Fibroblast of the conjunctiva (primary cell): ENCODE data around the gene ZNF892.
"Not testable (repeated sequence)": the region's sequence is repeated elsewhere in the genome, so short reads cannot be mapped to it uniquely, and the experiment has no call there.

Source experiments
- DNase-seq: peaks from one replicate; pipeline ENCODE4 v3.0.0-alpha.2; 2010; ENCODE audit warnings: low read depth

The ZNF892 gene

DNA sequence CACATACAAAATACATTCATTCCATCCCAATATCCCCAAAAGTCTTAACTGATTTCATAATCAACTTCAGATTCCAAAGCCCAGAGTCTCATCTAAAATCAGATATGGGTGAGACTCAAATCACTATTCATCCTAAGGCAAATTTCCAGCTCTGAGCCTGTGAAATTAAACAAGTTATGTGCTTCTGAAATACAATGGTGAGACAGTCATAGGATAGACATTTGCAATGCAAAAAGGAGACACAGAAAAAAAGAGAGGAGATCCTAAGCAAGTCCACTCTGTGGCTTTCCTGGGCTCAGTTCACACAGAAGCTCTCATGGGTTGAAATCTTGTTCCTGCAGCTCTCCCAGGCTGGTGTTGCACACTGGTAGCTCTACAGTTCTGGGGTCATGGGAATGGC, 18.3 kb downstream of the ZNF892 start:
- DNase-seq: no peak

DNA sequence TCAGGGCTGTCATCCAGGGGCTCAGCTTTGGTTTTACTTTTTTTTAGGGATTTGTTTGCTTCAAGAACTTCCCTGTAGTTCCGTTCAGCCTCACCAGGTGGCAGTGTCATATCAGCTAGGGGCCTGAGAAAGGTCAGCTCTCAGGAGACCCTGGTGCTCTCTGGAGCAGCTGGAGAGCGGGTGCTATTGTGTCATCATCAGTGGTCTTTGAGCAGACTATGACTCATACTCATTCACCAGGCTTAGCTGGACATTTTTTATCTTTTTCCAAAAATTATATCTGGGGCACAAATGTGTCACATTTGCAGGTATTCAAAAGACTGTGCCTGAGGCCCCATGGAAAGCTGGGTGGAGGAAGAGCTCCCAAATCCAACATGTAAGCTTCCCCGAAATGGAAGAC, 24.4 kb downstream of the ZNF892 start:
- DNase-seq: peak; percentile 74

DNA sequence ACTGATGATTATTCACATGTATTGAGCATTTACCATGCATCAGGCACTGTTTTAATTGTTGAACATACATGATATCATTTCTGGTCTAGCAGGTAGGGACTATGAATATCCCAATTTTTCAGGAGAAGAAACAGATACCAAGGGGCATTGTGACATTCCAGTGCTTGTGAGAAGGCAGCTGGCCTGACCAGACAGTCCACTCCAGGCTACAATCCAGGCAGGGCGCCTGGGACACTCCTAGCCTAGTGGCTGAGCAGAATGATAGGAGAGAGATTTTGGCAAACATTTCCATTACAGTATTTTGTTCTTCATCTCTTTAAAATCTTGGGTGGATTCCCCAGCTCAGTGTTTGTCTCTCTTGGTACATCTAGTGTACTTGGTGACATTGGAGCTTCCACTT, 24.9 kb downstream of the ZNF892 start:
- no peak for DNase-seq

DNA sequence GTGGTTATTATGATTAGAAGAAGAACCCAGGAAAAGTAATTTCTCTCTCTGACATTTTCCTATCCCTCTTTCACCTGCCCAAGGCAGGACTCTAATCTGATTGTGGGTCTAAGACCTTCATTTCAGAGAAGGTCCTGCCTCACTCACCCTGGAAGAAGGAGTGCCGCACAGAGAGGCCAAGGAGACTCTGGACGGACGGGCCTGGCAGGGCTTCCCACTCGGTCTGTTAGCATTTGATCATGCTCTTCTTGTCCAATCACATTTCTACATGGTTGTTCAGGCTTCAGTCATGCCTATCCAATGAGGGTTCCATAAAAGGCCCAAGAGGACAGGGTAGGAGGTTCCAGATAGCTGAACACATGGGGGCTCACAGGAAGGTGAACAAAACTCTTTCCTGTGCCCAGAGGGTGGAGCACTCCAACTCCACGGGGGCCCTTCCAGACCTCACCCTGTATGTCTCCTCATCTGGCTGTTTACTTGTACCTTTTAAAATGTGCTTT, 27.0 kb downstream of the ZNF892 start:
- DNase-seq: no peak

DNA sequence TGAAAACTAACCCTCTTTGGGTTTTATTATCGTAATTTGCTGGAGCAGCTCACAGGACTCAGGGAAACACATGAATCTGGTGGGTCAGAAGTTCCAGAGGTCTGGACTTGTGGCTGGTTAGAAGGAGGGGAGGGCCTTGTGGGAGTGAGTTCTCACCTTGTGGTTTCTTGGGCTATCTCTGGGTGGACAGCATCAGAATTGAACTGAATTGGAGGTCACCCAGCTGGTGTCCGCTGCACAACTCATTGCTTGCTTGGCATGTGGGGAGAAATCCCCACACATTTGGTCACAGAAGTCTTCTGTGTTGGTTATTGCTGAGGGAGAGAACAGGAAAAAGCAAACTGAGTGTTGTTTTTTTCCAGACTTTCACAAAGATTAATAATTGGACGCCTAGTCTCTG, 27.5 kb downstream of the ZNF892 start:
- DNase-seq: no peak

DNA sequence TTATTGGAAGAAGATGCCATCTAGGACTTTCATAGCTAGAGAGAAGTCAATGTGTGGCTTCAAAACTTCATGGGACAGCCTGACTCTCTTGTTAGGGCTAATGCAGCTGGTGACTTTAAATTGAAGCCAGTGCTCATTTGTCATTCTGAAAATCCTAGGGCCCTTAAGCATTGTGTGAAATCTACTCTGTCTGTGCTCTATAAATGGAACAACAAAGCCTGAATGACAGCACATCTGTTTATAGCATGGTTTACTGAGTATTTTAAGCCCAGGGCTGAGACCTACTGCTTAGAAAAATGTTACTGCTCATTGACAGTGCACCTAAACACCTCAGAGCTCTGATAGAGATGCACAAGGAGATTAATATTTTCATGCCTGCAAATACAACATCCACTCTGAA, 30.8 kb downstream of the ZNF892 start:
- no peak for DNase-seq

DNA sequence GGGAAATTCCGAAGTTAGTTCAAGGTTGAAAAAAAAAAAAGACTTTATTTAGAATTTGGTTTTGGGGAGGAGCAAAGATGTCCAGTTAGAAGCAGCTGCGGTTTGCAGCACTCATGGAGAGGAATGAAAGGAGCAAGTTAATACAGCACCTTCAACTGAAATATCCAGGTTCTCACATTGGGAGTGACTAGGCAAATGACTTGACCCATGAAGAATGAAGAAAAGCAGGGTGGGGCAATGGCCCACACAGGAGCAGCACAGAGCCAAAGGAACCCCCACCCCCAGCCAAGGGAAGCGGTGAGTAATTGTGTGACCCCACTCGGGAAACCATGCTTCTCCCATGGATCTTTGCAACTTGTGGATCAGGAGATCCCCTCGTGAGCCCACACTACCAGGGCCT, 32.8 kb downstream of the ZNF892 start:
- no peak for DNase-seq

DNA sequence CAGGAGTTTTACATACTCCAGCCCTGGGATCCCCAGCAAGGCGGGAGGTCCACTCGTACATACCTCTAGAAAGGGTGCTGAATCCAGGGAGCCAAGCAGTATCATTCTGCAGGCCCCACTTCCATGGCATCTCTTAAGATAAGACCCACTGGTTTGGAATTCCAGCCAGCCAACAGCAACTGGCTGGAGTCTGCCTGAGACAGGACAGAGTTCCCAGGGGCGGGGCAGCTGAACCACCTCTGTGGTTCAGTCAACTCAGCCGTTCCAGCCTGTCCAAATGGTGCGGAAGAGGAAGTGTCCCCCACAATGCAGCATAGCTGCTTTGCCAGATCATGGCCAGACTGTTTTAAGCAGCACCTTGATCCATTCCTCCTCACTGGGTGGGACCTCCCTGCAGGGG, 33.2 kb downstream of the ZNF892 start:
- no peak for DNase-seq

DNA sequence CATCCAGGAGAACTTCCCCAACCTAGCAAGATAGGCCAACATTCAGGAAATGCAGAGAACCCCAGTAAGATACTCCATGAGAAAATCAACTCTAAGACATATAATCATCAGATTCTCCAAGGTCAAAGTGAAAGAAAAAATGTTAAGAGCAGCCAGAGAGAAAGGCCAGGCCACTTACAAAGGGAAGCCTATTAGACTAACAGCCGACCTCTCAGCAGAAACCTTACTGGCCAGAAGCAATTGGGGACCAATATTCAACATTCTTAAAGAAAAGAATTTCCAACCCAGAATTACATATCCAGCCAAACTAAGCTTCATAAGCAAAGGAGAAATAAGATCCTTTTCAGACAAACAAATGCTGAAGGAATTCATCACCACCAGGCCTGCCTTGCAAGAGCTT, 34.8 kb downstream of the ZNF892 start:
- not testable (repeated sequence) for DNase-seq
